ENCODE data around the gene DYNLL2. TPM values are rescaled to one million over a fixed set of nuclear protein-coding genes. Genes with fewer than 3 reads are reported as not detected.
"Not testable (repeated sequence)": the region's sequence is repeated elsewhere in the genome, so short reads cannot be mapped to it uniquely, and the experiment has no call there.

Gene DYNLL2
- total and polyA plus RNA-seq, 9 donors, result 11.0 to 51.1 (median 34.1) TPM

DNA sequence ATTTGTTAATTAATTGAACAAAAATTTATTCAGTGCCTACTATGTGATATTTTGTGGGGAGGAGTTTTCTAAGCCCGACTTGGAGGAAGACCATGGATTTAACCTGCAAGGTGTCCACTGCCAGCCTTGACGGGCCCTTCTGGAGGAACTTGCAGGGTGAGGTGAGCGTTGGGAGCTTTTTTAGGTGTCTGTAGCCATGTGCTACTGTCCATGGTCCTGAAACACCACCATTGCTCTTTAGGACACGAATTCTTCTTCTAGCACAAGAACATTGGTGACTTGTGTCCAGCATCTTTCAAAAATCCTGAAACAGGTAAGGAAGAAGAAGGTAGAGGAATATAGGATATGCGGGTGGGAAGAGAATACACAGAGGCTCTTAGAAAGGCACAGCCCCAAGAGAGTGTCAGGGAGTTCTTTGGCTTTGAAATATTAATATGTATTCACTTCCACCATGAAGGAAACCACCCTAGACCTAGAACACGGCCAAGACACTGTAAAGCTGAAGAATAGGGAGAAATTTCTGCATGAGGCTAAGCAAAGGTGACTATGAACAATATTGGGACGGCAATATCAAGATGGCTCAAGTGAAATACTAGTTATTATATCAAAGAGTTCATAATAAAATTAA, 37.1 kb downstream of the DYNLL2 start:
- Histone ChIP-seq H3K27ac (no peak overlapping the region), H3K4me3 (no peak overlapping the region), H3K36me3 (no peaks in the 10 kb centered on the region), H3K9me3 (no peaks in the 10 kb centered on the region), H3K27me3 (no peaks in the 10 kb centered on the region), H3K4me1 (ENCODE audit: insufficient read depth) (no peaks in the 10 kb centered on the region)
- 20 to 23% (median 21%) methylated on average over 7 of the region's 7 CpGs for WGBS, 3 donors
- TF ChIP-seq, protein P1, sequence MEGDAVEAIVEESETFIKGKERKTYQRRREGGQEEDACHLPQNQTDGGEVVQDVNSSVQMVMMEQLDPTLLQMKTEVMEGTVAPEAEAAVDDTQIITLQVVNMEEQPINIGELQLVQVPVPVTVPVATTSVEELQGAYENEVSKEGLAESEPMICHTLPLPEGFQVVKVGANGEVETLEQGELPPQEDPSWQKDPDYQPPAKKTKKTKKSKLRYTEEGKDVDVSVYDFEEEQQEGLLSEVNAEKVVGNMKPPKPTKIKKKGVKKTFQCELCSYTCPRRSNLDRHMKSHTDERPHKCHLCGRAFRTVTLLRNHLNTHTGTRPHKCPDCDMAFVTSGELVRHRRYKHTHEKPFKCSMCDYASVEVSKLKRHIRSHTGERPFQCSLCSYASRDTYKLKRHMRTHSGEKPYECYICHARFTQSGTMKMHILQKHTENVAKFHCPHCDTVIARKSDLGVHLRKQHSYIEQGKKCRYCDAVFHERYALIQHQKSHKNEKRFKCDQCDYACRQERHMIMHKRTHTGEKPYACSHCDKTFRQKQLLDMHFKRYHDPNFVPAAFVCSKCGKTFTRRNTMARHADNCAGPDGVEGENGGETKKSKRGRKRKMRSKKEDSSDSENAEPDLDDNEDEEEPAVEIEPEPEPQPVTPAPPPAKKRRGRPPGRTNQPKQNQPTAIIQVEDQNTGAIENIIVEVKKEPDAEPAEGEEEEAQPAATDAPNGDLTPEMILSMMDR (IDR thresholded peaks at IDR 0.05), result no peak
- no peak for TF ChIP-seq EP300 (IDR thresholded peaks at IDR 0.05)
- no peak for TF ChIP-seq POLR2A (IDR thresholded peaks at IDR 0.05)
- DNase-seq, result peak in 4 of 5 donors; percentile 12 to 30 (median 21)
- intact Hi-C loops (cut with DNase I), result no loop called here

DNA sequence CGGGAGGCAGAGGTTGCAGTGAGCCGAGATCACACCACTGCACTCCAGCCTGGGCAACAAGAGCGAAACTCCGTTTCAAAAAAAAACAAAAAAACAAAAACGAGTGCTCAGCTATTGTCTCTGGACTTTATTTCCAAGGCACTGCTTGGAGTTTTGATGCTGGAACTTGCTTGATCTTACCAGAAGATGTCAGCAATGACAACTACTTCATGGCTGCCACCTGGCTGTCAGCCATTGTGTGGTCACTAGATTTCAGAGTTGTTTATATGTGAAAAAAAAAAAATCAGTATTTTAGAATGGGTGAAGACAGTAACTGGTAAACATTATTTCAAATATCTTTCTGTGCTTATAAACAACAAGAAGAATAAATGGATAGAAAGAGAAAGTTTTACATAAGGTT, 38.7 kb downstream of the DYNLL2 start:
- Histone ChIP-seq H3K36me3 (no peaks in the 10 kb centered on the region), H3K27ac (no peak overlapping the region), H3K4me3 (no peak overlapping the region), H3K9me3 (no peaks in the 10 kb centered on the region), H3K27me3 (no peaks in the 10 kb centered on the region), H3K4me1 (ENCODE audit: insufficient read depth) (no peaks in the 10 kb centered on the region)
- 46 to 58% (median 54%) methylated on average over 5 of the region's 5 CpGs for WGBS, 3 donors
- intact Hi-C loops (cut with DNase I), result no loop called here
- no peak for DNase-seq
- TF ChIP-seq POLR2A (IDR thresholded peaks at IDR 0.05) (no peak), EP300 (IDR thresholded peaks at IDR 0.05) (no peak)
- TF ChIP-seq, protein P1 (IDR thresholded peaks at IDR 0.05), result no peak

DNA sequence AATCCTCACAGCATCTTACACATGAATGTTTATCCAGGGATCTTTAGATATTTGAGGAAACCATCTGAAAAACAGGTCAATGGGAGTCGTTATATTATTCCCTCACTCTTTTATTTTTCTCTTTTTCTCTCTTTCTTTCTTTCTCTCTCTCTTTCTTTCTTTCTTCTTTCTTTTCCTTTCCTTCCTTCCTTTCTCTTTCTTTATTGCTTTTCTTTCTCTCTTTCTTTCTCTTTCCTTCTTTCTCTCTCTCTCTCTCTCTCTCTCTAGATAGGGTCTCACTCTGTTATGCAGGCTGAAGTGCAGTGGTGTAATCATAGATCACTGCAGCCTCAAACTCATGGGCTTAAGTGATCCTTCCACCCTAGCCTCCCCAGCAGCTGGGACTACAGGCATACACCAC, 44.6 kb downstream of the DYNLL2 start:
- DNase-seq, result no peak
- 45 to 49% (median 49%) methylated on average over 1 of the region's 1 CpG for WGBS, 3 donors
- TF ChIP-seq, protein P1 (IDR thresholded peaks at IDR 0.05), result no peak
- TF ChIP-seq EP300 (IDR thresholded peaks at IDR 0.05) (no peak), POLR2A (IDR thresholded peaks at IDR 0.05) (no peak)

DNA sequence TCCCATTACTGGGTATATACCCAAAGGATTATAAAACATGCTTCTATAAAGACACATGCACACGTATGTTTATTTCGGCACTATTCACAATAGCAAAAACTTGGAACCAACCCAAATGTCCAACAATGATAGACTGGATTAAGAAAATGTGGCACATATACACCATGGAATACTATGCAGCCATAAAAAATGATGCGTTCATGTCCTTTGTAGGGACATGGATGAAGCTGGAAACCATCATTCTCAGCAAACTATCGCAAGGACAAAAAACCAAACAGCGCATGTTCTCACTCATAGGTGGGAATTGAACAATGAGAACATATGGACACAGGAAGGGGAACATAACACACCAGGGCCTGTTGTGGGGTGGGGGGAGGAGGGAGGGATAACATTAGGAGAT, 49.5 kb downstream of the DYNLL2 start:
- H3K27ac ChIP-seq; H3K27me3 ChIP-seq; DNase-seq; H3K36me3 ChIP-seq; H3K4me3 ChIP-seq; H3K4me1 ChIP-seq (ENCODE audit: insufficient read depth); H3K9me3 ChIP-seq: not testable (repeated sequence)
- intact Hi-C loops (cut with DNase I), result loop anchor here in 1 of 4 donors (10.0 kb wide), 1 partner anchor 912 kb away; no protein-coding TSS in a partner anchor
- 92 to 97% (median 92%) methylated on average over 5 of the region's 5 CpGs for WGBS, 3 donors

More for the DNA sequence above, 44.6 kb downstream of the DYNLL2 start:
- H3K4me3 ChIP-seq, result no peak overlapping the region
- H3K9me3 ChIP-seq, result no peaks in the 10 kb centered on the region
- no peak overlapping the region for H3K27ac ChIP-seq
- H3K36me3 ChIP-seq, result no peaks in the 10 kb centered on the region
- H3K27me3 ChIP-seq, result no peaks in the 10 kb centered on the region
- intact Hi-C loops (cut with DNase I), result no loop called here
- no peaks in the 10 kb centered on the region for H3K4me1 ChIP-seq (ENCODE audit: insufficient read depth)

DNA sequence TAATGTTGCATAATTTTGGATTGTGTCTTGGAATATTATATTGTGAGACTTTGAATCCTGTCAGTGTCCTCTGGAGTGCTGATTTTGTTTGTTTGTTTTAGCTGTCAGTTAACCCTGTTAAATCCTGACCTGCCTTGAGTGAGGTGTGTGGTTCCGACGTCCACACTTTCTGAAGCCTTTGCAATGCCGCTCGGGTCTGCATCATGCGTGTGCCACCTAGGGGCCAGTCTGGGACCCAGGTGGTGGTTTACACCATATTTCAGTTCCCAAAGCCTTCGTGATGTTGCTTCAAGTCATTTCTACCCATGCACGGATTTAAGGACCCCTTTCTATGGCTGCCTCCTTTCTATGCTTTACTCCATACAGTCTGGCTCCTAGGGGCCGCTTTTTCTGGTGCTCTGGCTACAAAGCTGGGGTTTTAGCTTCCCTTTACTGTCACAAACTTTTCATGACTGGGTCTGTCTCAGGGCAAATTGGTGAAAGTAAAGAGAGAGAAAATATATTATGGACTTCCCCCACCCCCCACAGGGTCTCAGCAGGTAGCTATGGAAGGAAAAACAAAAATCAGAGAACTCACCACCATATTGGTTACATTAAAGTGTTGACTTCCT, 53.6 kb downstream of the DYNLL2 start:
- 19 to 29% (median 27%) methylated on average over 8 of the region's 8 CpGs for WGBS, 3 donors

More for the DNA sequence above, 53.6 kb downstream of the DYNLL2 start:
- Histone ChIP-seq H3K4me3 (no peak overlapping the region), H3K27ac (no peak overlapping the region), H3K9me3 (peaks cover 0 to 9% of the 10 kb centered on the region in 2 donors), H3K36me3 (no peaks in the 10 kb centered on the region), H3K4me1 (ENCODE audit: insufficient read depth) (no peaks in the 10 kb centered on the region), H3K27me3 (no peaks in the 10 kb centered on the region)
- intact Hi-C loops (cut with DNase I), result loop anchor here in 1 of 4 donors (10.0 kb wide), 1 partner anchor 908 kb away; no protein-coding TSS in a partner anchor
- DNase-seq, result no peak
- no peak for TF ChIP-seq EP300 (IDR thresholded peaks at IDR 0.05)
- no peak for TF ChIP-seq POLR2A (IDR thresholded peaks at IDR 0.05)
- TF ChIP-seq, protein P1 (IDR thresholded peaks at IDR 0.05), result no peak

All from ovary (tissue), 9 donors.